ENCODE measurements around the gene SURF6.
"Not testable (repeated sequence)": the region's sequence is repeated elsewhere in the genome, so short reads cannot be mapped to it uniquely, and the experiment has no call there.

The SURF6 gene

DNA sequence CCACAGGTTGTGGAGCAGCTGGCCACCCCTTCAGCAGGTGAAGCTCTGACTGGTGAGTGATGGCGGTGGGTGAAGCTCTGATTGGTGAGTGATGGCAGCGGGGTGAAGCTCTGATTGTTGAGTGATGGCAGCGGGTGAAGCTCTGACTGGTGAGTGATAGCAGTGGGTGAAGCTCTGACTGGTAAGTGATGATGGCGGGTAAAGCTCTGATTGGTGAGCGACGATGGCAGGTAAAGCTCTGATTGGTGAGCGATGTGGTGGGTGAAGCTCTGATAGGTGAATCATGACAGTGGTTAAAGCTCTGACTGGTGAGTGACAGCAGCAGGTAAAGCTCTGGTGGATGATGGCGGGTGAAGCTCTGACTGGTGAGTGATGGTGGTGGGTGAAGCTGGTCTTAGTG is 51.6 kb downstream of the SURF6 start:
- DNase-seq: no peak

- not testable (repeated sequence) for DNase-seq
Measured at GRCh38 chr9:133283255-133284032, 52.5 kb downstream of the SURF6 start.

- peak in 1 of 3 experiments; percentile 11 for DNase-seq
Measured at GRCh38 chr9:133282464-133283238, 53.3 kb downstream of the SURF6 start.

DNA sequence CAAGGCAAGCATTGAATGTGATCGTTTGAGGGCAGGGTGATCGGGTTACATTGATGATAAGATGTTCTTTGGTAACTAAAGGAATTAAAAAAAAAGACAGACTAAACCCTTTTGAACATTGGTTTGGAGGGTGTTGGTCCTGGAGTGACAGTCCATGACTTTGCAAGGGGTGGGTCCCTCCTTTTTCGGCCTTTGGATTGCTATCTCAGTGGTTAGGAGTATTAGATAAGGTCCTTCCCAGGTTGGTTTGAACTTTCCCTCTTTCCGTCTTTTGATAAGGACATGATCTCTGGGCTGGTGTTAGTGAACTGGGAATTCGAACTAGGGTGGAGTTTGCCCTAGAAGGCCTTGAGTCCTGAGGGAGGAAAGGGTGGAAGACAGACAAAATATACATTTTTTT is 55.6 kb downstream of the SURF6 start:
- no peak for DNase-seq
